LNCaP clone FGC (cell line): ENCODE measurements around the gene TMEM95.
"Not testable (repeated sequence)": the region's sequence is repeated elsewhere in the genome, so short reads cannot be mapped to it uniquely, and the experiment has no call there.

Source experiments
- DNase-seq: peaks from one replicate; pipeline ENCODE4 v3.0.0-alpha.2; 2011; ENCODE audit warnings: low read depth
- H3K4me3 ChIP-seq: 2 replicates; pipeline ENCODE4 v1.5.1; 2011; ENCODE audit warnings: mild to moderate bottlenecking, low read depth, low read length, control low read depth
- CTCF ChIP-seq: IDR thresholded peaks from 2 replicates; pipeline ENCODE4 v1.5.1; 2012; ENCODE audit warnings: mild to moderate bottlenecking; ENCODE audit not compliant: control insufficient read depth, insufficient read depth; ENCODE audit errors: extremely low read depth

Gene TMEM95

GRCh38 chr17:7367083-7367482 lies 12.1 kb downstream of the TMEM95 start:
- DNase-seq = no peak
- no peak for TF ChIP-seq CTCF
- H3K4me3 ChIP-seq = no peak overlapping the region

GRCh38 chr17:7367918-7368598 lies 13.1 kb downstream of the TMEM95 start:
- TF ChIP-seq CTCF = no peak
- H3K4me3 ChIP-seq = no peak overlapping the region
- DNase-seq = no peak

GRCh38 chr17:7368599-7368994 lies 13.6 kb downstream of the TMEM95 start:
- not testable (repeated sequence) for H3K4me3 ChIP-seq, DNase-seq

GRCh38 chr17:7369825-7370224 lies 14.9 kb downstream of the TMEM95 start:
- H3K4me3 ChIP-seq = no peak overlapping the region
- DNase-seq = no peak
- no peak for TF ChIP-seq CTCF

- no peak for DNase-seq
- H3K4me3 ChIP-seq = no peak overlapping the region
- no peak for TF ChIP-seq CTCF
Measured at GRCh38 chr17:7370853-7371252, 15.9 kb downstream of the TMEM95 start.

GRCh38 chr17:7374353-7374752 lies 19.4 kb downstream of the TMEM95 start:
- TF ChIP-seq CTCF = no peak

GRCh38 chr17:7379134-7379533 lies 24.2 kb downstream of the TMEM95 start:
- DNase-seq = no peak
- no peak for TF ChIP-seq CTCF
- H3K4me3 ChIP-seq = no peak overlapping the region

More at GRCh38 chr17:7374353-7374752, 19.4 kb downstream of the TMEM95 start:
- H3K4me3 ChIP-seq = no peak overlapping the region
- no peak for DNase-seq

- DNase-seq = peak; percentile 67
- H3K4me3 ChIP-seq = peak overlapping the region; percentile 62
- no peak for TF ChIP-seq CTCF
Measured at GRCh38 chr17:7380321-7380720, 25.4 kb downstream of the TMEM95 start.
